Caco-2 (cell line): Measurements from ENCODE around the gene KATNB1. TPM values are rescaled to one million over a fixed set of nuclear protein-coding genes. Genes with fewer than 3 reads are reported as not detected.
A peak's percentile ranks its signal among the peaks of the same experiment; 100 is the strongest.

Experiments used
- BruUV-seq: library from RNA; stranded (reverse); fragments of 400-500 nt; replicated peaks from 2 replicates; lab custom pipeline; 2021; lab: Mats Ljungman, UMichigan
- CTCF ChIA-PET: fragments of 300-600 bp; sonication (Branson Sonifier 250); formaldehyde crosslinking; loops from one replicate; lab custom pipeline; 2022; ENCODE audit warnings: antibody characterized with exemption; lab: Charles Lee
- POLR2A ChIA-PET: fragments of 300-600 bp; sonication (Branson Sonifier 250); formaldehyde crosslinking; loops from one replicate; lab custom pipeline; 2022; ENCODE audit warnings: antibody characterized with exemption; lab: Charles Lee
- DNase-seq, 2 experiments: peaks; one replicate each; pipeline versions ENCODE4 v3.0.0 to v3.0.0-alpha.2; 2020 to 2022
- H3K27me3 ChIP-seq: replicated peaks from 2 replicates; pipeline ENCODE4 v1.6.0; 2011; ENCODE audit warnings: low read length; ENCODE audit not compliant: control insufficient read depth, insufficient read depth
- H3K36me3 ChIP-seq: 2 replicates; pipeline ENCODE4 v1.5.1; 2011; ENCODE audit warnings: low read length; ENCODE audit not compliant: control insufficient read depth, insufficient read depth
- H3K4me1 ChIP-seq: fragments of 250-450 bp; sonication (Bioruptor Pico); 2 replicates; pipeline ENCODE4 v1.5.1; 2020; ENCODE audit warnings: mild to moderate bottlenecking
- H3K4me3 ChIP-seq: 2 replicates; pipeline ENCODE4 v1.5.1; 2011; ENCODE audit warnings: low read depth, mild to moderate bottlenecking, control low read depth, low read length
- H3K9me3 ChIP-seq: fragments of 250-450 bp; sonication (Bioruptor Pico); 2 replicates; pipeline ENCODE4 v1.5.1; 2020; ENCODE audit warnings: mild to moderate bottlenecking, moderate library complexity
- H3K27ac Mint-ChIP-seq: one replicate; pipeline ENCODE4 v1.8.0; 2022; ENCODE audit warnings: mixed read lengths; ENCODE audit not compliant: unreplicated experiment
- H3K27me3 Mint-ChIP-seq: one replicate; pipeline ENCODE4 v1.8.0; 2022; ENCODE audit warnings: mixed read lengths; ENCODE audit not compliant: insufficient read depth, unreplicated experiment
- H3K36me3 Mint-ChIP-seq: one replicate; pipeline ENCODE4 v1.8.0; 2022; ENCODE audit warnings: mild to moderate bottlenecking, mixed read lengths; ENCODE audit not compliant: insufficient read depth, unreplicated experiment
- H3K4me1 Mint-ChIP-seq: one replicate; pipeline ENCODE4 v1.8.0; 2022; ENCODE audit warnings: low read depth, mixed read lengths; ENCODE audit not compliant: unreplicated experiment
- H3K4me3 Mint-ChIP-seq: one replicate; pipeline ENCODE4 v1.8.0; 2022; ENCODE audit warnings: mild to moderate bottlenecking, moderate library complexity, mixed read lengths; ENCODE audit not compliant: unreplicated experiment
- H3K9me3 Mint-ChIP-seq: one replicate; pipeline ENCODE4 v1.8.0; 2022; ENCODE audit warnings: mixed read lengths; ENCODE audit not compliant: unreplicated experiment
- intact Hi-C: fragments of 100-400 bp; cut with micrococcal nuclease; formaldehyde crosslinking; loops from one replicate; pipeline ENCODE4 v1.10.0; 2022; ENCODE audit not compliant: unreplicated experiment
- total RNA-seq: library from RNA; stranded (reverse); gene quantifications from 2 replicates; pipeline ENCODE4 v1.2.3, GENCODE V29; 2022
- TF ChIP-seq, protein P1 (sequence below), 2 experiments: fragments of 200-600 bp in 1 of 2; IDR thresholded peaks; 1 replicate in 1 of 2; 2 replicates in 1 of 2; pipeline versions ENCODE4 v1.5.1 to v1.8.0; 2011 to 2022; ENCODE audit warnings: antibody characterized with exemption in 1 of 2, control low read depth in 1 of 2, inconsistent platforms in 1 of 2, low read depth in 1 of 2, low read length in 1 of 2, mild to moderate bottlenecking in 1 of 2, moderate library complexity in 1 of 2; ENCODE audit not compliant: insufficient read depth in 1 of 2, severe bottlenecking in 1 of 2, unreplicated experiment in 1 of 2

The KATNB1 gene
- total RNA-seq, 1 experiment from 2014 or later = 32.4 TPM

- Mint-ChIP-seq H3K27ac (no peak overlapping the region), H3K9me3 (no peaks in the 10 kb centered on the region), H3K4me3 (no peak overlapping the region), H3K36me3 (peaks cover 4% of the 10 kb centered on the region), H3K4me1 (no peaks in the 10 kb centered on the region), H3K27me3 (no peaks in the 10 kb centered on the region)
- no peak overlapping the region for H3K4me3 ChIP-seq
- no peak for DNase-seq
- CTCF ChIA-PET = interaction anchor here (1.9 kb wide), 1 partner anchor 12 kb away, joined by 9 read pairs; the partner anchor contains the start of gene KATNB1
- TF ChIP-seq, protein P1, sequence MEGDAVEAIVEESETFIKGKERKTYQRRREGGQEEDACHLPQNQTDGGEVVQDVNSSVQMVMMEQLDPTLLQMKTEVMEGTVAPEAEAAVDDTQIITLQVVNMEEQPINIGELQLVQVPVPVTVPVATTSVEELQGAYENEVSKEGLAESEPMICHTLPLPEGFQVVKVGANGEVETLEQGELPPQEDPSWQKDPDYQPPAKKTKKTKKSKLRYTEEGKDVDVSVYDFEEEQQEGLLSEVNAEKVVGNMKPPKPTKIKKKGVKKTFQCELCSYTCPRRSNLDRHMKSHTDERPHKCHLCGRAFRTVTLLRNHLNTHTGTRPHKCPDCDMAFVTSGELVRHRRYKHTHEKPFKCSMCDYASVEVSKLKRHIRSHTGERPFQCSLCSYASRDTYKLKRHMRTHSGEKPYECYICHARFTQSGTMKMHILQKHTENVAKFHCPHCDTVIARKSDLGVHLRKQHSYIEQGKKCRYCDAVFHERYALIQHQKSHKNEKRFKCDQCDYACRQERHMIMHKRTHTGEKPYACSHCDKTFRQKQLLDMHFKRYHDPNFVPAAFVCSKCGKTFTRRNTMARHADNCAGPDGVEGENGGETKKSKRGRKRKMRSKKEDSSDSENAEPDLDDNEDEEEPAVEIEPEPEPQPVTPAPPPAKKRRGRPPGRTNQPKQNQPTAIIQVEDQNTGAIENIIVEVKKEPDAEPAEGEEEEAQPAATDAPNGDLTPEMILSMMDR (IDR thresholded peaks at IDR 0.05; ENCODE audit: insufficient read depth in 1 of 2, low read depth in 1 of 2, low read length in 1 of 2, severe bottlenecking in 1 of 2, unreplicated experiment in 1 of 2) = no peak
- POLR2A ChIA-PET = no interaction called here
- H3K36me3 ChIP-seq = no peaks in the 10 kb centered on the region
- no peaks in the 10 kb centered on the region for H3K27me3 ChIP-seq
- BruUV-seq = no TSS peak
- peaks cover 4% of the 10 kb centered on the region; the same call in 1 of the 2 replicates for H3K4me1 ChIP-seq
- intact Hi-C loops = no loop called here
- no peaks in the 10 kb centered on the region for H3K9me3 ChIP-seq
Observed at GRCh38 chr16:57747496-57747895, 11.9 kb downstream of the KATNB1 start.

GRCh38 chr16:57747996-57748395 lies 12.4 kb downstream of the KATNB1 start:
- POLR2A ChIA-PET = interaction anchor here (1.7 kb wide), 1 partner anchor 13 kb away, joined by 7 read pairs; the partner anchor contains the start of gene KATNB1
- DNase-seq = no peak
- intact Hi-C loops = no loop called here
- no peak overlapping the region for H3K4me3 ChIP-seq
- no TSS peak for BruUV-seq
- H3K4me1 ChIP-seq = peaks cover 4% of the 10 kb centered on the region; the same call in 1 of the 2 replicates
- no peak overlapping the region for H3K4me3 Mint-ChIP-seq
- no peaks in the 10 kb centered on the region for H3K9me3 Mint-ChIP-seq
- H3K36me3 Mint-ChIP-seq = peaks cover 4% of the 10 kb centered on the region
- no peaks in the 10 kb centered on the region for H3K9me3 ChIP-seq
- H3K4me1 Mint-ChIP-seq = no peaks in the 10 kb centered on the region
- CTCF ChIA-PET = interaction anchor here (0.8 to 1.9 kb wide), 2 partner anchors 12 to 99 kb away, joined by 3 to 9 read pairs; partner anchors contain the start of gene KATNB1
- no peaks in the 10 kb centered on the region for H3K36me3 ChIP-seq
- no peak overlapping the region for H3K27ac Mint-ChIP-seq
- H3K27me3 Mint-ChIP-seq = no peaks in the 10 kb centered on the region
- no peaks in the 10 kb centered on the region for H3K27me3 ChIP-seq
- TF ChIP-seq, protein P1 (IDR thresholded peaks at IDR 0.05; ENCODE audit: insufficient read depth in 1 of 2, low read depth in 1 of 2, low read length in 1 of 2, severe bottlenecking in 1 of 2, unreplicated experiment in 1 of 2) = no peak

- H3K36me3 ChIP-seq = no peaks in the 10 kb centered on the region
- Mint-ChIP-seq H3K4me1 (no peaks in the 10 kb centered on the region), H3K9me3 (no peaks in the 10 kb centered on the region), H3K27me3 (no peaks in the 10 kb centered on the region), H3K27ac (no peak overlapping the region), H3K36me3 (peaks cover 6% of the 10 kb centered on the region), H3K4me3 (no peak overlapping the region)
- H3K4me1 ChIP-seq = peaks cover 4% of the 10 kb centered on the region; the same call in 1 of the 2 replicates
- ChIA-PET CTCF (interaction anchor here (0.5 to 1.9 kb wide), 3 partner anchors 13 to 135 kb away, joined by 3 to 9 read pairs (median 3); partner anchors contain the start of gene KATNB1), POLR2A (interaction anchor here (1.7 kb wide), 1 partner anchor 14 kb away, joined by 7 read pairs; the partner anchor contains the start of gene KATNB1)
- H3K4me3 ChIP-seq = no peak overlapping the region
- H3K9me3 ChIP-seq = no peaks in the 10 kb centered on the region
- TF ChIP-seq, protein P1 (IDR thresholded peaks at IDR 0.05; ENCODE audit: insufficient read depth in 1 of 2, low read depth in 1 of 2, low read length in 1 of 2, severe bottlenecking in 1 of 2, unreplicated experiment in 1 of 2) = no peak
- BruUV-seq = no TSS peak
- intact Hi-C loops = no loop called here
- no peaks in the 10 kb centered on the region for H3K27me3 ChIP-seq
- DNase-seq = peak in 1 of 2 experiments; percentile 34
Observed at GRCh38 chr16:57748596-57748995, 13.0 kb downstream of the KATNB1 start.
